ENCODE data around the gene FKTN.

DNA sequence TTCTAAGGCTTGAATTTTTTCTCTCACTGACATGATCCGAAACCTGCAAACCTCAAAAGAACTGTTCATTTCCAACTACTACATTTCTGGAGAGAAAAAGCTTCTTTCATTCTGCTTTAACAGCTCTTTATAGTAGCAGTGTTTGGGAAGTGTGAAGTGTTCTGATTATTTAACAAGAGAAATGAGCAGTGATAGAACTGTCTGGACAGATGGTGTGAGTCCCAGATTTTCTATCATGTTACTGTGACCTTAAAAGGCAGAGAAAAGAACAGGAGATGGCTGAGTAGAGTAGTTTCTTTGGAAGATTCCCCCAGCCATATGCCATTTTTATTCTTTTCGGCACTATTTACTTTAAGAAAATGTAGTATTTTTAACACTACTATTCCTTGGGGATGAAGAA, 63.1 kb downstream of the FKTN start:
- TF ChIP-seq, protein P1, sequence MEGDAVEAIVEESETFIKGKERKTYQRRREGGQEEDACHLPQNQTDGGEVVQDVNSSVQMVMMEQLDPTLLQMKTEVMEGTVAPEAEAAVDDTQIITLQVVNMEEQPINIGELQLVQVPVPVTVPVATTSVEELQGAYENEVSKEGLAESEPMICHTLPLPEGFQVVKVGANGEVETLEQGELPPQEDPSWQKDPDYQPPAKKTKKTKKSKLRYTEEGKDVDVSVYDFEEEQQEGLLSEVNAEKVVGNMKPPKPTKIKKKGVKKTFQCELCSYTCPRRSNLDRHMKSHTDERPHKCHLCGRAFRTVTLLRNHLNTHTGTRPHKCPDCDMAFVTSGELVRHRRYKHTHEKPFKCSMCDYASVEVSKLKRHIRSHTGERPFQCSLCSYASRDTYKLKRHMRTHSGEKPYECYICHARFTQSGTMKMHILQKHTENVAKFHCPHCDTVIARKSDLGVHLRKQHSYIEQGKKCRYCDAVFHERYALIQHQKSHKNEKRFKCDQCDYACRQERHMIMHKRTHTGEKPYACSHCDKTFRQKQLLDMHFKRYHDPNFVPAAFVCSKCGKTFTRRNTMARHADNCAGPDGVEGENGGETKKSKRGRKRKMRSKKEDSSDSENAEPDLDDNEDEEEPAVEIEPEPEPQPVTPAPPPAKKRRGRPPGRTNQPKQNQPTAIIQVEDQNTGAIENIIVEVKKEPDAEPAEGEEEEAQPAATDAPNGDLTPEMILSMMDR (IDR thresholded peaks at IDR 0.05) = no peak
- no peak for TF ChIP-seq ZFX (IDR thresholded peaks at IDR 0.05; ENCODE audit: borderline replicate concordance)

All from 22Rv1 (cell line).